ENCODE data around the gene NAT14. TPM values are rescaled to one million over a fixed set of nuclear protein-coding genes. Genes with fewer than 3 reads are reported as not detected.

The NAT14 gene
- 16.6 TPM for total RNA-seq
- long read RNA-seq, transcript NAT14-201 (3 exons, 1,536 nt) = major isoform, 11 of 13 reads
- long read RNA-seq, partial matches to known transcripts = 0 of 13 reads
- long read RNA-seq, other reads (novel, unspliced or antisense) = 1 of 13 reads

GRCh38 chr19:55484593-55485438, at the start of gene NAT14:
NAT14 (plus strand) TSS chr19:55485188; CDS start chr19:55485709, 521 bp downstream.
- TF ChIP-seq CTCF (IDR thresholded peaks at IDR 0.05) = no peak
- H3K27ac ChIP-seq = peak within 1 kb of the TSS; percentile 77
- DNase-seq (no peak), ATAC-seq (peak; percentile 62 to 65)
- peaks cover 38% of the 10 kb centered on the region for H3K4me1 ChIP-seq
- H3K27me3 ChIP-seq (ENCODE audit: low read depth) = peaks cover 8% of the 10 kb centered on the region
- peaks cover 28% of the 10 kb centered on the region for H3K36me3 ChIP-seq
- H3K4me3 ChIP-seq = peak within 1 kb of the TSS; percentile 71
- intact Hi-C loops (cut with DNase I) = no loop called here
- no peaks in the 10 kb centered on the region for H3K9me3 ChIP-seq

- no peak for ATAC-seq
- no peak overlapping the region for H3K4me3 ChIP-seq
- no peak for TF ChIP-seq CTCF (IDR thresholded peaks at IDR 0.05)
- H3K36me3 ChIP-seq = no peaks in the 10 kb centered on the region
- no peak overlapping the region for H3K27ac ChIP-seq
- H3K9me3 ChIP-seq = no peaks in the 10 kb centered on the region
- peaks cover 8% of the 10 kb centered on the region for H3K4me1 ChIP-seq
- intact Hi-C loops (cut with DNase I) = no loop called here
- DNase-seq = no peak
- H3K27me3 ChIP-seq (ENCODE audit: low read depth) = peaks cover 69% of the 10 kb centered on the region
These were observed 48.1 kb upstream of the NAT14 start for GRCh38 chr19:55436847-55437246.

- no peak for TF ChIP-seq CTCF (IDR thresholded peaks at IDR 0.05)
- peaks cover 69% of the 10 kb centered on the region for H3K27me3 ChIP-seq (ENCODE audit: low read depth)
- H3K27ac ChIP-seq = no peak overlapping the region
- H3K36me3 ChIP-seq = no peaks in the 10 kb centered on the region
- DNase-seq (peak; percentile 71), ATAC-seq (peak; percentile 74 to 83)
- H3K4me3 ChIP-seq = no peak overlapping the region
- H3K9me3 ChIP-seq = no peaks in the 10 kb centered on the region
- intact Hi-C loops (cut with DNase I) = no loop called here
- H3K4me1 ChIP-seq = peaks cover 10% of the 10 kb centered on the region
These were observed 47.6 kb upstream of the NAT14 start for GRCh38 chr19:55437410-55437809.

GRCh38 chr19:55439052-55439451, 45.9 kb upstream of the NAT14 start:
- H3K4me1 ChIP-seq = peaks cover 10% of the 10 kb centered on the region
- H3K27ac ChIP-seq = no peak overlapping the region
- H3K4me3 ChIP-seq = no peak overlapping the region
- H3K9me3 ChIP-seq = no peaks in the 10 kb centered on the region
- DNase-seq (no peak), ATAC-seq (no peak)
- no peak for TF ChIP-seq CTCF (IDR thresholded peaks at IDR 0.05)
- peaks cover 62% of the 10 kb centered on the region for H3K27me3 ChIP-seq (ENCODE audit: low read depth)
- H3K36me3 ChIP-seq = no peaks in the 10 kb centered on the region
- intact Hi-C loops (cut with DNase I) = no loop called here

- no peak for TF ChIP-seq CTCF (IDR thresholded peaks at IDR 0.05)
- H3K9me3 ChIP-seq = no peaks in the 10 kb centered on the region
- H3K4me3 ChIP-seq = no peak overlapping the region
- intact Hi-C loops (cut with DNase I) = no loop called here
- peaks cover 77% of the 10 kb centered on the region for H3K27me3 ChIP-seq (ENCODE audit: low read depth)
- no peak for DNase-seq
- peaks cover 10% of the 10 kb centered on the region for H3K4me1 ChIP-seq
- no peak overlapping the region for H3K27ac ChIP-seq
- H3K36me3 ChIP-seq = no peaks in the 10 kb centered on the region
- no peak for ATAC-seq
These were observed 44.4 kb upstream of the NAT14 start for GRCh38 chr19:55440411-55441105.
